IPS-NIHi7 (cell line): Measurements from ENCODE around the gene SGMS1.
"Not testable (repeated sequence)": the region's sequence is repeated elsewhere in the genome, so short reads cannot be mapped to it uniquely, and the experiment has no call there.

ENCODE experiments used
- DNase-seq: peaks from one replicate; pipeline ENCODE4 v3.0.0; 2012; ENCODE audit warnings: mixed read lengths; ENCODE audit errors: extremely low spot score

Gene SGMS1

GRCh38 chr10:50271564-50272250 is 352.0 kb downstream of the SGMS1 start:
- peak; percentile 22 for DNase-seq

- not testable (repeated sequence) for DNase-seq
Observed at GRCh38 chr10:50267877-50268276, 355.9 kb downstream of the SGMS1 start.

- not testable (repeated sequence) for DNase-seq
Observed at GRCh38 chr10:50262625-50263024, 361.1 kb downstream of the SGMS1 start.

- no peak for DNase-seq
Observed at GRCh38 chr10:50260791-50261281, 362.9 kb downstream of the SGMS1 start.
